ENCODE data around the gene EIF4G1. TPM values are rescaled to one million over a fixed set of nuclear protein-coding genes. Genes with fewer than 3 reads are reported as not detected.

Gene EIF4G1
- polyA plus RNA-seq, 3 donors = 13.9 to 119 (median 24.2) TPM

DNA sequence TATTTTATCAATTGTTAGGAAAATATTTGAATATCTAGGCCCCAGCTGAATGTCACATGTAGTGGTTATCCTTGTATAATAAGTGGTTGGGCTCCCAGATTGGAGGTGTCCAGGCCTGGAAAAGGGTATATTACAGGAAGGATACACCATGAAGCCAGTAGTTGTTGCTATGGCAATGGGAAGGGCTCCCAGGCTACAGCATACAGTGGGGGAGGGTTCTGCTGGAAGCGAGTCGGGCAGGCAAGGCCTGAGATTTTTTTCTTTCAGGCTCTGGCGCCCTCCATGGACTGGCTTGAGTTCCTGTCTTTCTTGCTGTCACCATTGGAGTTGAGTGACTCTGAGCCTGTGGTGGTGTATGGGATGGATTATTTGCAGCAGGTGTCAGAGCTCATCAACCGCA, 29.7 kb upstream of the EIF4G1 start:
- 8% methylated on average over 2 of the region's 4 CpGs for WGBS (ENCODE audit: insufficient coverage)
- DNase-seq = no peak
- peaks cover 10 to 37% (median 33%) of the 10 kb centered on the region in 3 donors for H3K27me3 Mint-ChIP-seq (ENCODE audit: low read depth in 3 of 3)

DNA sequence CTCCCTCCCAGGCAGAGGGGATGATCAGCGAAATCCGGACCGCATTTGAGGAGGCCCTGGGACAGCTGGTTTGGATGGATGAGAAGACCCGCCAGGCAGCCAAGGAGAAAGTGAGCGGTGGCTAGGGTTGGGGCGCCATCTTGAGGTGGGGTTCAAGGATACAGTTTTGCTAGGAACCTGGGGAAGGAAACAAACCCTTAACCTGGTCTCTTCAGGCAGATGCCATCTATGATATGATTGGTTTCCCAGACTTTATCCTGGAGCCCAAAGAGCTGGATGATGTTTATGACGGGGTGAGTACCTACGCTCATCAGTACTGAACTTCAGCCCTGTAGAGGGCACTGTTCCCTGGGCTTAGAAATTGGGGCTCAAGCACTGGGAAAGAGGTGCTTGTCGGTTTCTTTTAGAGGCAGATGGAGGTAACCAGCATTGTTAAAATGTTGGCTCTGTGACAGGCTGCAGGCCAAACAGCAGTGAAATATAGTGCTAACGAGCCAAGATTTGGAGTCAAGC, 24.9 kb upstream of the EIF4G1 start:
- peak overlapping the region; percentile 21 for H2AFZ ChIP-seq (ENCODE audit: insufficient read depth, low read depth, low read length, poor library complexity, severe bottlenecking)

More for the DNA sequence above, 29.7 kb upstream of the EIF4G1 start:
- Mint-ChIP-seq H3K27ac (peak overlapping the region in 3 of 7 donors; percentile 25 to 42 (median 31)), H3K4me1 (peaks cover 20% of the 10 kb centered on the region), H3K36me3 (no peaks in the 10 kb centered on the region), H3K9me3 (no peaks in the 10 kb centered on the region), H3K4me3 (peak overlapping the region in 1 of 2 donors; percentile 42)
- no peak overlapping the region for H3K4me2 ChIP-seq (replicated peaks; ENCODE audit: extremely low read depth, low read length, poor library complexity, severe bottlenecking)
- H3K4me3 ChIP-seq (replicated peaks in 1 of 3; ENCODE audit: low read depth in 2 of 3, low read length in 3 of 3) = no peak overlapping the region
- H3K27me3 ChIP-seq (ENCODE audit: control insufficient read depth in 2 of 2, insufficient read depth in 2 of 2, low read length in 2 of 2) = peaks cover 0 to 3% of the 10 kb centered on the region in 2 donors
- TF ChIP-seq, protein P1, sequence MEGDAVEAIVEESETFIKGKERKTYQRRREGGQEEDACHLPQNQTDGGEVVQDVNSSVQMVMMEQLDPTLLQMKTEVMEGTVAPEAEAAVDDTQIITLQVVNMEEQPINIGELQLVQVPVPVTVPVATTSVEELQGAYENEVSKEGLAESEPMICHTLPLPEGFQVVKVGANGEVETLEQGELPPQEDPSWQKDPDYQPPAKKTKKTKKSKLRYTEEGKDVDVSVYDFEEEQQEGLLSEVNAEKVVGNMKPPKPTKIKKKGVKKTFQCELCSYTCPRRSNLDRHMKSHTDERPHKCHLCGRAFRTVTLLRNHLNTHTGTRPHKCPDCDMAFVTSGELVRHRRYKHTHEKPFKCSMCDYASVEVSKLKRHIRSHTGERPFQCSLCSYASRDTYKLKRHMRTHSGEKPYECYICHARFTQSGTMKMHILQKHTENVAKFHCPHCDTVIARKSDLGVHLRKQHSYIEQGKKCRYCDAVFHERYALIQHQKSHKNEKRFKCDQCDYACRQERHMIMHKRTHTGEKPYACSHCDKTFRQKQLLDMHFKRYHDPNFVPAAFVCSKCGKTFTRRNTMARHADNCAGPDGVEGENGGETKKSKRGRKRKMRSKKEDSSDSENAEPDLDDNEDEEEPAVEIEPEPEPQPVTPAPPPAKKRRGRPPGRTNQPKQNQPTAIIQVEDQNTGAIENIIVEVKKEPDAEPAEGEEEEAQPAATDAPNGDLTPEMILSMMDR (IDR thresholded peaks at IDR 0.05) = peak; percentile 19
- no peak overlapping the region for H2AFZ ChIP-seq (ENCODE audit: insufficient read depth, low read depth, low read length, poor library complexity, severe bottlenecking)
- no peaks in the 10 kb centered on the region for H3K79me2 ChIP-seq (ENCODE audit: insufficient read depth, low read length)
- peaks cover 10 to 12% of the 10 kb centered on the region in 2 donors for H3K4me1 ChIP-seq (ENCODE audit: control insufficient read depth in 1 of 2, insufficient read depth in 2 of 2, low read length in 2 of 2)
- no peak overlapping the region for H3K27ac ChIP-seq (ENCODE audit: low read depth in 1 of 2, low read length in 2 of 2)
- no peaks in the 10 kb centered on the region for H3K9me3 ChIP-seq (replicated peaks in 1 of 2; ENCODE audit: control insufficient read depth in 1 of 2, insufficient read depth in 1 of 2, low read length in 2 of 2)
- H3K9ac ChIP-seq (ENCODE audit: insufficient read depth, low read length, poor library complexity, severe bottlenecking) = no peak overlapping the region
- no peaks in the 10 kb centered on the region for H3K36me3 ChIP-seq (replicated peaks in 1 of 2; ENCODE audit: control insufficient read depth in 1 of 2, insufficient read depth in 2 of 2, low read length in 2 of 2)
- H4K20me1 ChIP-seq (ENCODE audit: insufficient read depth, low read length) = no peaks in the 10 kb centered on the region
- intact Hi-C loops (cut with micrococcal nuclease) = loop anchor here (10.0 kb wide), 1 partner anchor 390 kb away; no protein-coding TSS in a partner anchor

More for the DNA sequence above, 24.9 kb upstream of the EIF4G1 start:
- intact Hi-C loops (cut with micrococcal nuclease) = loop anchor here (2.0 to 10.0 kb wide), 2 partner anchors 63 to 395 kb away; no protein-coding TSS in a partner anchor
- TF ChIP-seq, protein P1 (IDR thresholded peaks at IDR 0.05) = peak; percentile 82
- H3K4me1 Mint-ChIP-seq = peaks cover 10% of the 10 kb centered on the region
- H3K27ac Mint-ChIP-seq = no peak overlapping the region
- no peaks in the 10 kb centered on the region for H3K36me3 ChIP-seq (replicated peaks in 1 of 2; ENCODE audit: control insufficient read depth in 1 of 2, insufficient read depth in 2 of 2, low read length in 2 of 2)
- H3K79me2 ChIP-seq (ENCODE audit: insufficient read depth, low read length) = no peaks in the 10 kb centered on the region
- no peak overlapping the region for H3K4me3 ChIP-seq (replicated peaks in 1 of 3; ENCODE audit: low read depth in 2 of 3, low read length in 3 of 3)
- peaks cover 5 to 7% of the 10 kb centered on the region in 2 donors for H3K4me1 ChIP-seq (ENCODE audit: control insufficient read depth in 1 of 2, insufficient read depth in 2 of 2, low read length in 2 of 2)
- peak; percentile 19 to 44 (median 33) for DNase-seq
- H3K27me3 ChIP-seq (ENCODE audit: control insufficient read depth in 2 of 2, insufficient read depth in 2 of 2, low read length in 2 of 2) = peaks cover 0 to 3% of the 10 kb centered on the region in 2 donors
- peaks cover 0 to 1% (median 0%) of the 10 kb centered on the region in 7 donors for H3K9me3 Mint-ChIP-seq
- no peaks in the 10 kb centered on the region for H3K9me3 ChIP-seq (replicated peaks in 1 of 2; ENCODE audit: control insufficient read depth in 1 of 2, insufficient read depth in 1 of 2, low read length in 2 of 2)
- no peaks in the 10 kb centered on the region for H3K36me3 Mint-ChIP-seq
- no peaks in the 10 kb centered on the region for H4K20me1 ChIP-seq (ENCODE audit: insufficient read depth, low read length)
- H3K9ac ChIP-seq (ENCODE audit: insufficient read depth, low read length, poor library complexity, severe bottlenecking) = no peak overlapping the region
- peak overlapping the region in 1 of 2 donors; percentile 21 for H3K4me3 Mint-ChIP-seq
- WGBS (ENCODE audit: insufficient coverage) = 22% methylated on average over 5 of the region's 10 CpGs
- H3K27ac ChIP-seq (ENCODE audit: low read depth in 1 of 2, low read length in 2 of 2) = no peak overlapping the region
- no peak overlapping the region for H3K4me2 ChIP-seq (replicated peaks; ENCODE audit: extremely low read depth, low read length, poor library complexity, severe bottlenecking)
- H3K27me3 Mint-ChIP-seq (ENCODE audit: low read depth in 3 of 3) = peaks cover 6 to 31% (median 30%) of the 10 kb centered on the region in 3 donors

Data from CD14-positive monocyte (primary cell).